ENCODE measurements around the gene TM7SF2.

DNA sequence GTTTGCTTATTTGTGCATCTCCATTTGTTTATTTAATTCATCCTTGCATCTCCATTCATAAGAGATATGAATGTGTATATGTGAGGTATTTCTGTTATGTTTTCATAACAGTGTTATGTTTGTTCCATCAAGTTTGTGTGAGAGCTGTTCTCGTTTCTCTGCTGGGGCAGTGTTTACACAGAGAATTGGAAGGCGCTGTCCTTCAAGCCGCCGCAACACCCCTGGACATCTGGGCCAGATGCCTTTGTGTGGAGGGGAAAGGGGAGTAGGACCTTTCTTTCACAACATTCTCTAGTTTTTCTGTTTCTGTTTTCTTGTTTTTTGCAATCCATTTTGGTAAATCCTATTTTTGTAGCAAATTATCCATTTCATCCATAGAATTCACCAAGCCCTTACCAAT, 7.0 kb upstream of the TM7SF2 start:
- no peak for TF ChIP-seq EZH2 (IDR thresholded peaks at IDR 0.05; ENCODE audit: low read depth)
- TF ChIP-seq, protein P1, sequence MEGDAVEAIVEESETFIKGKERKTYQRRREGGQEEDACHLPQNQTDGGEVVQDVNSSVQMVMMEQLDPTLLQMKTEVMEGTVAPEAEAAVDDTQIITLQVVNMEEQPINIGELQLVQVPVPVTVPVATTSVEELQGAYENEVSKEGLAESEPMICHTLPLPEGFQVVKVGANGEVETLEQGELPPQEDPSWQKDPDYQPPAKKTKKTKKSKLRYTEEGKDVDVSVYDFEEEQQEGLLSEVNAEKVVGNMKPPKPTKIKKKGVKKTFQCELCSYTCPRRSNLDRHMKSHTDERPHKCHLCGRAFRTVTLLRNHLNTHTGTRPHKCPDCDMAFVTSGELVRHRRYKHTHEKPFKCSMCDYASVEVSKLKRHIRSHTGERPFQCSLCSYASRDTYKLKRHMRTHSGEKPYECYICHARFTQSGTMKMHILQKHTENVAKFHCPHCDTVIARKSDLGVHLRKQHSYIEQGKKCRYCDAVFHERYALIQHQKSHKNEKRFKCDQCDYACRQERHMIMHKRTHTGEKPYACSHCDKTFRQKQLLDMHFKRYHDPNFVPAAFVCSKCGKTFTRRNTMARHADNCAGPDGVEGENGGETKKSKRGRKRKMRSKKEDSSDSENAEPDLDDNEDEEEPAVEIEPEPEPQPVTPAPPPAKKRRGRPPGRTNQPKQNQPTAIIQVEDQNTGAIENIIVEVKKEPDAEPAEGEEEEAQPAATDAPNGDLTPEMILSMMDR (conservative IDR thresholded peaks at IDR 0.05), result no peak
